ENCODE measurements around the gene CYP4F22. TPM values are rescaled to one million over a fixed set of nuclear protein-coding genes. Genes with fewer than 3 reads are reported as not detected.

The CYP4F22 gene
- total RNA-seq, 2 donors from 2014 or later = 28.9 to 48.1 TPM

DNA sequence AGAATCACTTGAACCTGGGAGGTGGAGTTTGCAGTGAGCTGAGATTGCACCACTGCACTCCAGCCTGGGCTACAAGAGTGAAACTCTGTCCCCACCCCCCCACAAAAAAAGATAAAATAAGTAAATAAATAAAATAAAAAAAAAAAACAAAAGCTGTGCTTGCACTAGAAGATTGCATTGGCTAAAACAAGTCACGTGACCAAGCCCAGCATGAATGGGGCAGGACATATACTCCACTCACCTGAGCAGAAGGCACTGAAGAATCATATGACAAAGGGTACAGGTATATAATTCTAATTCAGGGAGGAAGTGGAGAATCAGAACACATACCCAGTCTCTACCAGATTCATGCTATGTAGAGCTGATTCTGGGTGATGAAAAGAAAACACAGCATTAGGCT, 36.6 kb downstream of the CYP4F22 start:
- H3K36me3 ChIP-seq = no peaks in the 10 kb centered on the region
- H3K27ac ChIP-seq = no peak overlapping the region
- no peaks in the 10 kb centered on the region for H3K9me3 ChIP-seq
- no peak for DNase-seq (ENCODE audit: low spot score)
- intact Hi-C loops (cut with DNase I) = no loop called here
- no peak overlapping the region for H3K4me3 ChIP-seq
- WGBS = 85% methylated on average over 1 of the region's 1 CpG
- TF ChIP-seq, protein P1, sequence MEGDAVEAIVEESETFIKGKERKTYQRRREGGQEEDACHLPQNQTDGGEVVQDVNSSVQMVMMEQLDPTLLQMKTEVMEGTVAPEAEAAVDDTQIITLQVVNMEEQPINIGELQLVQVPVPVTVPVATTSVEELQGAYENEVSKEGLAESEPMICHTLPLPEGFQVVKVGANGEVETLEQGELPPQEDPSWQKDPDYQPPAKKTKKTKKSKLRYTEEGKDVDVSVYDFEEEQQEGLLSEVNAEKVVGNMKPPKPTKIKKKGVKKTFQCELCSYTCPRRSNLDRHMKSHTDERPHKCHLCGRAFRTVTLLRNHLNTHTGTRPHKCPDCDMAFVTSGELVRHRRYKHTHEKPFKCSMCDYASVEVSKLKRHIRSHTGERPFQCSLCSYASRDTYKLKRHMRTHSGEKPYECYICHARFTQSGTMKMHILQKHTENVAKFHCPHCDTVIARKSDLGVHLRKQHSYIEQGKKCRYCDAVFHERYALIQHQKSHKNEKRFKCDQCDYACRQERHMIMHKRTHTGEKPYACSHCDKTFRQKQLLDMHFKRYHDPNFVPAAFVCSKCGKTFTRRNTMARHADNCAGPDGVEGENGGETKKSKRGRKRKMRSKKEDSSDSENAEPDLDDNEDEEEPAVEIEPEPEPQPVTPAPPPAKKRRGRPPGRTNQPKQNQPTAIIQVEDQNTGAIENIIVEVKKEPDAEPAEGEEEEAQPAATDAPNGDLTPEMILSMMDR (IDR thresholded peaks at IDR 0.05) = no peak
- TF ChIP-seq POLR2A (IDR thresholded peaks at IDR 0.05) (no peak), POLR2AphosphoS5 (IDR thresholded peaks at IDR 0.05) (no peak)
- no peaks in the 10 kb centered on the region for H3K4me1 ChIP-seq (replicated peaks)
- no peaks in the 10 kb centered on the region for H3K27me3 ChIP-seq (replicated peaks; ENCODE audit: insufficient read depth)

DNA sequence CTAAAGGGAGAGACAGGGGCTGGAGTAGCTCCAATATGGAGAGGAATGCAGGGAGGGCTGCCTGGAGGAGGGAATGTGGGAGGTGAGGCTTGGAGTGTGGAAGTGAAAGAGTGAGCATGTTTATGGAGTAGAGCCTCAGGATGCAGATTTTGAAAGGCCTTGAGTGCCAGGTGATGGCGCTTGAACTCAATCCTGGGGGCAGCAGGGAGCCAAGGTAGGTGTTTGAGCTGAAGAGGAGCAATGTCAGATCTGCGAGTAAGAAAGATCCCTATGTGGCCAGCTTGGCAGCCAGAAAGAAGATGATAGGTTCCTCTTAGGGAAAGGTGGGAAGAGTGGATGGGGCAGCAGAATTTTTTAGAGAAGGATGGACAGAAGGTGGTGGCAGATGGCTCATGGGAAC, 40.3 kb downstream of the CYP4F22 start:
- Histone ChIP-seq H3K4me3 (no peak overlapping the region), H3K4me1 (replicated peaks) (no peaks in the 10 kb centered on the region), H3K9me3 (no peaks in the 10 kb centered on the region), H3K27me3 (replicated peaks; ENCODE audit: insufficient read depth) (no peaks in the 10 kb centered on the region), H3K27ac (no peak overlapping the region), H3K36me3 (no peaks in the 10 kb centered on the region)
- no peak for TF ChIP-seq POLR2A (IDR thresholded peaks at IDR 0.05)
- no peak for TF ChIP-seq POLR2AphosphoS5 (IDR thresholded peaks at IDR 0.05)
- TF ChIP-seq, protein P1 (IDR thresholded peaks at IDR 0.05) = no peak
- 80% methylated on average over 2 of the region's 2 CpGs for WGBS
- intact Hi-C loops (cut with DNase I) = no loop called here
- no peak for DNase-seq (ENCODE audit: low spot score)

DNA sequence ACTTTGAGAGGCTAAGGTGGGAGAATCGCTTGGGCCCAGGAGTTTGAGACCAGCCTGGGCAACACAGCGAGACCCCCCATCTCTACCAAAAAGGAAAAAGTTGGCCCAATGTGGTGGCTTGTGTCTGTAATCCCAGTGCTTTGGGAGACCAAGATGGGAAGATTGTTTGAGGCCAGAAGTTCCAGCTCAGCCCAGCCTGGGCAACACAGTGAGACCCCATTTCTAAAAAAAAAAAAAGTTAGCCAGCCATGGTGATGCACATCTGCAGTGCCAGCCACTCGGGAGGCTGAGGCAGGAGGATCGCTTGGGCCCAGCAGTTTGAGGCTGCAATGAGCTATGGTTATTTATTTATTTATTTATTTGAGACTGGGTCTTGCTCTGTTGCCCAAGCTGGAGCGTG, 41.3 kb downstream of the CYP4F22 start:
- Histone ChIP-seq H3K9me3 (no peaks in the 10 kb centered on the region), H3K4me1 (replicated peaks) (no peaks in the 10 kb centered on the region), H3K4me3 (no peak overlapping the region), H3K27me3 (replicated peaks; ENCODE audit: insufficient read depth) (no peaks in the 10 kb centered on the region), H3K36me3 (no peaks in the 10 kb centered on the region), H3K27ac (no peak overlapping the region)
- intact Hi-C loops (cut with DNase I) = no loop called here
- WGBS = 96% methylated on average over 5 of the region's 5 CpGs
- TF ChIP-seq POLR2A (IDR thresholded peaks at IDR 0.05) = no peak
- TF ChIP-seq, protein P1 (IDR thresholded peaks at IDR 0.05) = no peak
- TF ChIP-seq POLR2AphosphoS5 (IDR thresholded peaks at IDR 0.05) = no peak
- no peak for DNase-seq (ENCODE audit: low spot score)

DNA sequence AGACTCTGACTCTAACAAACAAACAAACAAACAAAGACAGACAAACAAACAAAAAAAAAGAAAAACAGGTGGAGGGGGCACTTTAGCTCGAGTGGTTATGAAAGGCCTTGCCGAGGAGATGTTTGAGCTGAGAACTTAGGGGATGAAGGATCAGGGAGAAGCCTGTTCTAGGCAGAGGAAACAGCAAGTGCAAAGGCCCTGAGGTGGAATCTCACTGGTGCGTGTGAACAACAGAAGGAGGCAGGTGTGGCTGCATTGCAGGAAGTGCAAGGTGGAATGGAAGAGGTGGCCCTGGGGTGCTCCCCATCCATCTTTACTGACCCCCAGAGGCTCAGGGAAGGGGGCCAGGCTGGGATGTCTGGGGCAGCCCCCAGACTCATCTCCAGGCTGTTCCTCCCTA, 41.9 kb downstream of the CYP4F22 start:
- H3K4me3 ChIP-seq = no peak overlapping the region
- TF ChIP-seq, protein P1 (IDR thresholded peaks at IDR 0.05) = no peak
- TF ChIP-seq POLR2A (IDR thresholded peaks at IDR 0.05) = no peak
- TF ChIP-seq POLR2AphosphoS5 (IDR thresholded peaks at IDR 0.05) = no peak
- no peaks in the 10 kb centered on the region for H3K4me1 ChIP-seq (replicated peaks)
- H3K36me3 ChIP-seq = no peaks in the 10 kb centered on the region
- no peaks in the 10 kb centered on the region for H3K27me3 ChIP-seq (replicated peaks; ENCODE audit: insufficient read depth)
- no peak overlapping the region for H3K27ac ChIP-seq
- no peaks in the 10 kb centered on the region for H3K9me3 ChIP-seq
- DNase-seq (ENCODE audit: low spot score) = no peak
- intact Hi-C loops (cut with DNase I) = loop anchor here (10.0 kb wide), 1 partner anchor 95 kb away; no protein-coding TSS in a partner anchor
- 78% methylated on average over 3 of the region's 3 CpGs for WGBS

DNA sequence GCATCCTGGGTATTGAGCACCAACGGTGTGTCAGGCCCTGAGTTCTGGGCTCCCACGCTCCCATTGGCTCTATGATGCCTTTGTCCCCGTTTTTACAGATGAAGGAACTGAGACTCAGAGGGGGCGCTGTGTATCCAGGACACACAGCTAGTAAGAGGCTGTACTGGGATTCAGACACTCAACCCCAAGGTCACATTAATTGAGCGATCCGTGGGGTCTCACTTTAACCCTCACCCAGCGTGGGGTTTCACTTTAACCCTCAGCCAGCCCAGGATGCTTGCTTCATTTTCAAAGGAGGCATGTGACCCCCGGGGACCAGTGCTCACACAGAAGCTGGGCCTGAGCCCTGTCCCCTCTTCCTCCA, 42.6 kb downstream of the CYP4F22 start:
- Histone ChIP-seq H3K4me1 (replicated peaks) (no peaks in the 10 kb centered on the region), H3K9me3 (no peaks in the 10 kb centered on the region), H3K36me3 (no peaks in the 10 kb centered on the region), H3K4me3 (peak overlapping the region in 1 of 2 donors; percentile 10), H3K27me3 (replicated peaks; ENCODE audit: insufficient read depth) (no peaks in the 10 kb centered on the region), H3K27ac (no peak overlapping the region)
- intact Hi-C loops (cut with DNase I) = loop anchor here (10.0 kb wide), 1 partner anchor 96 kb away; no protein-coding TSS in a partner anchor
- no peak for DNase-seq (ENCODE audit: low spot score)
- no peak for TF ChIP-seq POLR2A (IDR thresholded peaks at IDR 0.05)
- TF ChIP-seq, protein P1 (IDR thresholded peaks at IDR 0.05) = no peak
- TF ChIP-seq POLR2AphosphoS5 (IDR thresholded peaks at IDR 0.05) = no peak
- 12% methylated on average over 8 of the region's 8 CpGs for WGBS

All from prostate gland (tissue), 2 donors.